ENCODE measurements around the gene TSPOAP1. TPM values are rescaled to one million over a fixed set of nuclear protein-coding genes. Genes with fewer than 3 reads are reported as not detected.
"Not testable (repeated sequence)": the region's sequence is repeated elsewhere in the genome, so short reads cannot be mapped to it uniquely, and the experiment has no call there.

Gene TSPOAP1
- polyA plus RNA-seq, 2 donors, result 7.3 to 14.9 TPM

DNA sequence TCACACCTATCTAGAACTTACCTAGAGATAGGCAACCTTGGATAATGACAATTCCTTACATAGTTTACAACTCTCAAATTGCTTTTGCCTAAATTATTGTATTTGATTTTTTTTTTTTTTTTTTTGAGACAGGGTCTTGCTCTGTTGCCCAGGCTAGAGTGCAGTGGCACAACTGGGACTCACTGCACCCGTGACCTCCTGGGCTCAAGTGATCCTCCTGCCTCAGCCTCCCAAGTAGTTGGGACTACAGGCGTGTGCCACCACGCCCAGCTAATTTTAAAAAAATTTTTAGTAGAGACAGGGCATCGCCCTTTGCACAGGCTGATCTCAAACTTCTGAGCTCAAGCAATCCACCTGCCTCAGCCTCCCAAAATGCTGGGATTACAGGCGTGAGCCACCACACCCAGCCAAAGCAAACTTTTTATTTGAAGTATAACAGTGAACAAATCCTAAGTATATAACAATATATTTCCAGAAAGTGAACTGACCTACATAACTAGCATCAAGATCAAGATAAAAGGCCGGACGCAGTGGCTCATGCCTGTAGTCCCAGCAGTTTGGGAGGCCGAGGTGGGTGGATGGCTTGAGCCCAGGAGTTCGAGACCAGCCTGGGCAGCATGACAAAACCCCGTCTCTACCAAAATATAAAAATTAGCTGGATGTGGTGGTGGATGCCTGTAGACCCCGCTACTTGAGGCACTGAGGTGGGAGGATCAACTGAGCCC lies 12.7 kb upstream of the TSPOAP1 start:
- 87 to 88% methylated on average over 11 of the region's 11 CpGs for WGBS, 2 donors
- not testable (repeated sequence) for H3K4me1 ChIP-seq (ENCODE audit: control insufficient read depth in 2 of 2, insufficient read depth in 2 of 2, low read length in 1 of 2); H3K9me3 ChIP-seq (ENCODE audit: control insufficient read depth in 2 of 2, insufficient read depth in 1 of 2, low read depth in 1 of 2, low read length in 1 of 2); H3K27ac ChIP-seq (ENCODE audit: low read depth in 2 of 2, low read length in 1 of 2); H3K4me3 ChIP-seq (ENCODE audit: low read depth in 1 of 2, low read length in 2 of 2); H3K27me3 ChIP-seq (ENCODE audit: control insufficient read depth in 1 of 2, insufficient read depth in 2 of 2, low read length in 2 of 2)
- peaks cover 11 to 16% of the 10 kb centered on the region in 2 donors for H3K36me3 ChIP-seq (ENCODE audit: control insufficient read depth in 2 of 2, insufficient read depth in 2 of 2, low read length in 1 of 2)

DNA sequence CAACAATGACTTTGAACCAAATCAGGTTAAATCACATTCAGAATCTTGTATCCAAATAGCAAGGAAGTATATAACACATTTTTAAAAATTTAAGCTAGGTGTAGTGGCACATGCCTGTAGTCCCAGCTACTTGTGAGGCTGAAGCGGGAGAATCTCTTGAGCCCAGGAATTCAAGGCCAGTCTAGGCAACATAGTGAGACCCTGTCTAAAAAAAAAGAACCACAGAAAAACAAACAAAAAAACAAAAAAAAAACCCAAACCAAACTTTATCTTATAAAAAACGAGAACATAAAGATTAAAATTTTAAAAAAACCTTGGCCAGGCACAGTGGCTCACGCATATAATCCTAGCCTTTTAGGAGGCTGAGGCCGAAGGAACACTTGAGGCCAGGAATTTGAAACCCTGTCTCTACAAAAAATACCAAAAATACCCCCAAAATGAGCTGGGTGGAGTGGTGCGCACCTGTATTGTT lies 11.8 kb upstream of the TSPOAP1 start:
- 79 to 84% methylated on average over 5 of the region's 5 CpGs for WGBS, 2 donors
- Histone ChIP-seq H3K36me3 (ENCODE audit: control insufficient read depth in 2 of 2, insufficient read depth in 2 of 2, low read length in 1 of 2) (peaks cover 5 to 7% of the 10 kb centered on the region in 2 donors), H3K27ac (ENCODE audit: low read depth in 2 of 2, low read length in 1 of 2) (peak overlapping the region in 1 of 2 donors; percentile 67), H3K27me3 (ENCODE audit: control insufficient read depth in 1 of 2, insufficient read depth in 2 of 2, low read length in 2 of 2) (no peaks in the 10 kb centered on the region), H3K9me3 (ENCODE audit: control insufficient read depth in 2 of 2, insufficient read depth in 1 of 2, low read depth in 1 of 2, low read length in 1 of 2) (no peaks in the 10 kb centered on the region), H3K4me1 (ENCODE audit: control insufficient read depth in 2 of 2, insufficient read depth in 2 of 2, low read length in 1 of 2) (peaks cover 5 to 8% of the 10 kb centered on the region in 2 donors), H3K4me3 (ENCODE audit: low read depth in 1 of 2, low read length in 2 of 2) (no peak overlapping the region)

DNA sequence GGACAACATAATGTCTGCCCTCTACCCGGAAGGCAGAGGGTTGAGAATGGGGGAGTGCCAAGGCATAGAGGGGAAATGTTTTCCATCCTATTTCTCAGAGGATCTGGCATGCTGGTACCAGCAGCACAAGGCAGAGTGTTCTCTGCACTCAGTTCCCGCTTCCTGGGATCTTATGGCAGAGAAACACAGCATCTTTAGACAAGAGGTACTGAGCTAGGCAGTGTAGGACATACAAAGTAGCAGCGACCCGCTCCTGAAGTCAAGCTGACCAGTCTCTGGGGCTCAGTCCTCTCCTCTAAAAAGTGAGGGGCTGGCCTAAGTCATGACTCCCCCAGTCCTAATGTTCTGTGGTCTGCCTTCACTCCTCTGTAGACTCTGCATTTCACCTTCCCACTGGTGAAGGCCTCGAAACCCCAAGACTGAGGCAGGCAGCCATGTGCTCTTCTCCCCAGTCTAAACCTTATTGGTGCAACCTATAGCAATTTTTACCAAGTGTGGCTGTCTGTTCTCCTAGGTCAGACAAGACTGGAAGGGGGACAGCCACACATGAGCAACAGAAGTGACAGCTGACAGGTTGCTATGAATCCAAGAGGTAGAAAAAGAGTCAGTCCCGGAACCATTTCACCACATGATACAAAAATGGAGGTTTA lies 11.3 kb upstream of the TSPOAP1 start:
- peaks cover 2 to 3% of the 10 kb centered on the region in 2 donors for H3K36me3 ChIP-seq (ENCODE audit: control insufficient read depth in 2 of 2, insufficient read depth in 2 of 2, low read length in 1 of 2)
- H3K4me1 ChIP-seq (ENCODE audit: control insufficient read depth in 2 of 2, insufficient read depth in 2 of 2, low read length in 1 of 2), result peaks cover 5 to 8% of the 10 kb centered on the region in 2 donors
- no peak overlapping the region for H3K4me3 ChIP-seq (ENCODE audit: low read depth in 1 of 2, low read length in 2 of 2)
- no peaks in the 10 kb centered on the region for H3K9me3 ChIP-seq (ENCODE audit: control insufficient read depth in 2 of 2, insufficient read depth in 1 of 2, low read depth in 1 of 2, low read length in 1 of 2)
- no peaks in the 10 kb centered on the region for H3K27me3 ChIP-seq (ENCODE audit: control insufficient read depth in 1 of 2, insufficient read depth in 2 of 2, low read length in 2 of 2)
- 78 to 80% methylated on average over 6 of the region's 6 CpGs for WGBS, 2 donors
- peak overlapping the region; percentile 62 to 67 for H3K27ac ChIP-seq (ENCODE audit: low read depth in 2 of 2, low read length in 1 of 2)

DNA sequence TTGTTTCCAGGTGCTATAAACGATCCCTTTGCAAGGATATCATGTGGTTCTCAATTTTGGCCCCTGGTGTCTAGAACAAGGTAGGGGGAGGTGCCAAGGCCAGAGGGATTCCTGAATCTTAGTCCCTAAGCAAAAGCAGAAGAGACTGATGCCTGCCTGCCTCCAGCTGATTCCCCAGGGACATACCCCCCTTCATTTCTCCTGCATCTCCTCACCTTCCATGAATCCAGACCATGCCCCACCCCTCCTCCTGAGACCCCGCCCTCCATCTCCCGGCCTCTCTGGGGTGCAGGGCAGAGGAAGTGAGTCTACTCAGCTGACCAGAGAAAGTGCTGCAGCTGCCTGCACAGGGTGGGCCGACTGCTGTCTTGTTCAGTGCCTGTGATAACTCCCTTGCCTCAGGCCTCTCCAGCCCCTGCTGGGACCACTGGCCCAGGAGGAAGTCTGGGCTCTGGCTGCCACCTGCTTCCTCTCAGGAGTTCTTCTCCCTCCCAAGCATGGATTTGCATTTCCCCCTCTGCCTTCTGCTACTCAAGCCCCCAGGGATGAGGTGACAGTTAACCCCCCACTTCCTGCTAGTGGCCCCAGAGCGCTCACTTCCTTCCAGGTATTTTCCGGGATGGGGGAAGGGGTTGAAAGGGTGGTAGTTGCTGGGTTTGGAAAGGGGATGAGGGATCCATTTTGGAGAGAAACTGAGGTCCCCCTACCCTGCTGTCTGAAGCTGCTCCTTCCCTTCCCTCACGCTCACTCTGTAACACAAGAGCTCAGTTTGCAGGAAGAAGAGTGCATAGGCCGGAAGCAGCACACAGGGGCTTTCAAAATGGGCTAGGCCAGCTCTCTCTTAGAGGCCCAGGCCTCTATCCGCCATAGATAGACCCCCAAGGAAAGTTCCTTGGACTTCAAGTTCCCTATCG lies 10.5 kb upstream of the TSPOAP1 start:
- H3K27ac ChIP-seq (ENCODE audit: low read depth in 2 of 2, low read length in 1 of 2), result peak overlapping the region; percentile 62 to 67
- H3K4me1 ChIP-seq (ENCODE audit: control insufficient read depth in 2 of 2, insufficient read depth in 2 of 2, low read length in 1 of 2), result peaks cover 5 to 8% of the 10 kb centered on the region in 2 donors
- H3K9me3 ChIP-seq (ENCODE audit: control insufficient read depth in 2 of 2, insufficient read depth in 1 of 2, low read depth in 1 of 2, low read length in 1 of 2), result no peaks in the 10 kb centered on the region
- no peaks in the 10 kb centered on the region for H3K36me3 ChIP-seq (ENCODE audit: control insufficient read depth in 2 of 2, insufficient read depth in 2 of 2, low read length in 1 of 2)
- no peak overlapping the region for H3K4me3 ChIP-seq (ENCODE audit: low read depth in 1 of 2, low read length in 2 of 2)
- no peaks in the 10 kb centered on the region for H3K27me3 ChIP-seq (ENCODE audit: control insufficient read depth in 1 of 2, insufficient read depth in 2 of 2, low read length in 2 of 2)
- WGBS, 2 donors, result 47 to 53% methylated on average over 10 of the region's 10 CpGs

DNA sequence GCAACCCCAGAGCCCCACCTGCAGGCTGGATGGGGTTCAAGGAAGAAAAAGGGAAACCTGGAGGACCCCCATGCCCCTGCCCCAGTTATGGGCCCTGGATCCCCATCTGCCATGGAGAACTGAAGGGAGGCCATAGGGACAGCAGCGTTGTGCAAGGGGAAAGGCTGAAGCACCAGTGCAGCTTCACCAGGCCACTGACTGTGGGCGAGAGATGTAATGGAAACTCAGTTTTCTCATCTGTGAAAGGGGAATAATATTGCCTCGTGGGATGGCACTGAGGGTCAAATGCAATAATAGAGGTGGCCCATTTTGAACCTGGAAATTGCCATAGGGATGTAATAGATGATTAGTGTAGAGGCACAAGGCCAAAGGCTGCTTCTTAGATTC lies 9.9 kb upstream of the TSPOAP1 start:
- no peak overlapping the region for H3K4me3 ChIP-seq (ENCODE audit: low read depth in 1 of 2, low read length in 2 of 2)
- peak overlapping the region; percentile 67 to 82 for H3K27ac ChIP-seq (ENCODE audit: low read depth in 2 of 2, low read length in 1 of 2)
- no peaks in the 10 kb centered on the region for H3K9me3 ChIP-seq (ENCODE audit: control insufficient read depth in 2 of 2, insufficient read depth in 1 of 2, low read depth in 1 of 2, low read length in 1 of 2)
- no peaks in the 10 kb centered on the region for H3K36me3 ChIP-seq (ENCODE audit: control insufficient read depth in 2 of 2, insufficient read depth in 2 of 2, low read length in 1 of 2)
- peaks cover 5 to 6% of the 10 kb centered on the region in 2 donors for H3K4me1 ChIP-seq (ENCODE audit: control insufficient read depth in 2 of 2, insufficient read depth in 2 of 2, low read length in 1 of 2)
- no peaks in the 10 kb centered on the region for H3K27me3 ChIP-seq (ENCODE audit: control insufficient read depth in 1 of 2, insufficient read depth in 2 of 2, low read length in 2 of 2)
- 69 to 72% methylated on average over 3 of the region's 3 CpGs for WGBS, 2 donors

DNA sequence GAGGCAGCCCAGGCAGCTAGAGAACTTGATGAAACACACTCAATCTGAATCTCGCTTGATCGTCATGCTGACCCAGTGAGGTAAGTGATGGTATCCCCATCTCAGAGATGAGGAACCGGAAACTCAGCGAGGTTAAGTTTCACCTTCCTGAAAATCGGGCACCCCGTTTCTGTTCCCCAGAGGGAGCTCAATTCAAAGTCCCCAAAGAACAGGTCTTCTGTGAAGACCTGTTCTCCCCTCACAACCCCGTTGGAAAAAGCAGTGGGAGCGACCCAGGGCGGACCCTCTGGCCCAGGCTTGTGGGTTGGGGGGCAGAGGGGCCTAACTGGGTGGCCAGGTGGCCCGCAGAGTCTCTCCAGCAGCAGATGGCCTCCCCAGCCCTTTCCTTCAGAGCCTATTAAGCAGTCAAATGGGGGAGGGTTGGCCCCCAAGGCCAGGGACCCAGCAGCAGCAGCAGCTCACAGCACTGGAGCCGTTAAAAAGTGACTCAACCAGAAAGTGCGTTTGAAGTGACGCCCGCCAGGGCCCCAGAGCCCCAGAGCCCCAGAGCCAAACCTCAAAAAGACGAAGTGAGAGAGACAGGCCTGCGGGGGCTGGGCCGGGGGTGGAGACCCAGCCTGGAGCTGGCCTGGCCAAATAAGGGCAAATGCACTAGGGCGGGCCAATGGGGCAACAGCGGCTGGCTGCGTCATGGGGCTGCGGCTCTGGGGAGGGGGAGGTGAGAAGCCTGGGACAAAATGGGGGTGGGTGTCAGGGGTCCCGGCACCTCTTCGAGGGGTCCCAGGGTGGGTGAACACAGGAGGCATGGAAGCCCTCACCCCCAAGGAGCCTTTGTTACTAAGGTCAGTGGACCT lies 9.2 kb upstream of the TSPOAP1 start:
- WGBS, 2 donors, result 29 to 31% methylated on average over 23 of the region's 23 CpGs
- Histone ChIP-seq H3K27me3 (ENCODE audit: control insufficient read depth in 1 of 2, insufficient read depth in 2 of 2, low read length in 2 of 2) (no peaks in the 10 kb centered on the region), H3K4me3 (ENCODE audit: low read depth in 1 of 2, low read length in 2 of 2) (no peak overlapping the region), H3K9me3 (ENCODE audit: control insufficient read depth in 2 of 2, insufficient read depth in 1 of 2, low read depth in 1 of 2, low read length in 1 of 2) (no peaks in the 10 kb centered on the region), H3K36me3 (ENCODE audit: control insufficient read depth in 2 of 2, insufficient read depth in 2 of 2, low read length in 1 of 2) (no peaks in the 10 kb centered on the region), H3K4me1 (ENCODE audit: control insufficient read depth in 2 of 2, insufficient read depth in 2 of 2, low read length in 1 of 2) (peaks cover 5 to 6% of the 10 kb centered on the region in 2 donors), H3K27ac (ENCODE audit: low read depth in 2 of 2, low read length in 1 of 2) (peak overlapping the region; percentile 82 to 86)

DNA sequence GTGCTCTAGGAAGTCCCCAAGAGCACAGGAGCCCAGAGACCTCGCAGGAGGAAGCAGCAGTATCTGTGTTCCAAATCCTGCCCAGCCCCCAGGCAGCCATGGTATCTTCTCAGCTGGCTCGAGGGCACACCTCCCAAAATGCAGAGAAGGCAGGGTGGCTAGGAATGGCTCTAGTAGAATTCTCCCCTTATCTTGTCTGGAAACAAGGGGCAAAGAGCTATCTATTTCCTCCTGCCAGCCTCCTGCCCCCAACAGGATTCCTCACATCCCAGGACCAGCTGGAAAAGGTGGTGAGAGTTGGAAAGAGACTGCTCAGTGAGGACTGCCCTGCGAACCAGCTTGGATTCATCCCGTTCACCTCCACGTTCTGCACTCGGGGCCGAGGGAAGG lies 8.6 kb upstream of the TSPOAP1 start:
- H3K9me3 ChIP-seq (ENCODE audit: control insufficient read depth in 2 of 2, insufficient read depth in 1 of 2, low read depth in 1 of 2, low read length in 1 of 2), result no peaks in the 10 kb centered on the region
- no peaks in the 10 kb centered on the region for H3K36me3 ChIP-seq (ENCODE audit: control insufficient read depth in 2 of 2, insufficient read depth in 2 of 2, low read length in 1 of 2)
- peak overlapping the region; percentile 82 to 86 for H3K27ac ChIP-seq (ENCODE audit: low read depth in 2 of 2, low read length in 1 of 2)
- peaks cover 5 to 6% of the 10 kb centered on the region in 2 donors for H3K4me1 ChIP-seq (ENCODE audit: control insufficient read depth in 2 of 2, insufficient read depth in 2 of 2, low read length in 1 of 2)
- H3K4me3 ChIP-seq (ENCODE audit: low read depth in 1 of 2, low read length in 2 of 2), result no peak overlapping the region
- 41 to 49% methylated on average over 7 of the region's 7 CpGs for WGBS, 2 donors
- H3K27me3 ChIP-seq (ENCODE audit: control insufficient read depth in 1 of 2, insufficient read depth in 2 of 2, low read length in 2 of 2), result no peaks in the 10 kb centered on the region

DNA sequence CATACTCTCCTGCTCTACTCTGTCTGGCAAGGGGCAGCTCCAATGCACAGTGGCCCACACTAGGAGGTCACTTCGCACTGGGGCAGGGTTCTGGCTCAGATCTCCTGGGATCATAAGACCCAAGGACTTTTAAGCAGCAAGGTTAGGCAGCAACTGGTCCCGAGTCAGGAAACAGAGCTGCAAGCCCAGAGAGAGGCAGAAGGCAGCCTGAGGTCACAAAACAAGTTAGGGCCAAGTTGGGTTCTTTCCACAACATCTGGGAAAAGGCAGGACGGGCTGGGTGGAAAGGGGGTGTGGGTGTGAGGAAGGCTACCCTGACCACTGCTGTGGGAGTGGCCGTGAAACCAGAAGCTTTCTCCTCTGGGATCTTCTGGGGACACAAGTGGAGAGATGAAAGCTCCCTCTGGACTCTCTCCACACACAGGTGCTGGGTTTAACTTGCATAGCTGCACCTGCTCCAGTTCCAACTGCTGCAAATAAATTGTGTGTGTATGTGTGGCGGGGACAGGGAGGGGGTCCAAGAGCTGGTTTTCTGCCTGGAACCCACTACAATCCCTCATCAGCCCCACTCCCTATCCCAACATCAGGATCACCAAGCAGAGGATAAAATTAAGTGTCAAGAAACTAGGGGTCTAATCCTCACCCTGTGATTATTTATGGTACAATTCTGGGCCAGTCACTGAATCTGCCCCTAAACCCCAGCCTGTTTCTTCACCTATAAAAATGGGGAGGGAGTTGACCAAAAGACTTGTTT lies 8.0 kb upstream of the TSPOAP1 start:
- WGBS, 2 donors, result 21 to 25% methylated on average over 5 of the region's 5 CpGs
- Histone ChIP-seq H3K36me3 (ENCODE audit: control insufficient read depth in 2 of 2, insufficient read depth in 2 of 2, low read length in 1 of 2) (no peaks in the 10 kb centered on the region), H3K27ac (ENCODE audit: low read depth in 2 of 2, low read length in 1 of 2) (peak overlapping the region; percentile 82 to 86), H3K27me3 (ENCODE audit: control insufficient read depth in 1 of 2, insufficient read depth in 2 of 2, low read length in 2 of 2) (no peaks in the 10 kb centered on the region), H3K4me1 (ENCODE audit: control insufficient read depth in 2 of 2, insufficient read depth in 2 of 2, low read length in 1 of 2) (peaks cover 5 to 6% of the 10 kb centered on the region in 2 donors), H3K4me3 (ENCODE audit: low read depth in 1 of 2, low read length in 2 of 2) (no peak overlapping the region), H3K9me3 (ENCODE audit: control insufficient read depth in 2 of 2, insufficient read depth in 1 of 2, low read depth in 1 of 2, low read length in 1 of 2) (no peaks in the 10 kb centered on the region)
